NOMO-1 treated with DMSO at 0.1 percent for 48 hours (cell line): ENCODE measurements around the gene MTARC2.

Experiments used
- DNase-seq: peaks from one replicate; lab custom pipeline; 2025; ENCODE audit not compliant: unreplicated experiment; lab: John Stamatoyannopoulos, UW

The MTARC2 gene

DNA sequence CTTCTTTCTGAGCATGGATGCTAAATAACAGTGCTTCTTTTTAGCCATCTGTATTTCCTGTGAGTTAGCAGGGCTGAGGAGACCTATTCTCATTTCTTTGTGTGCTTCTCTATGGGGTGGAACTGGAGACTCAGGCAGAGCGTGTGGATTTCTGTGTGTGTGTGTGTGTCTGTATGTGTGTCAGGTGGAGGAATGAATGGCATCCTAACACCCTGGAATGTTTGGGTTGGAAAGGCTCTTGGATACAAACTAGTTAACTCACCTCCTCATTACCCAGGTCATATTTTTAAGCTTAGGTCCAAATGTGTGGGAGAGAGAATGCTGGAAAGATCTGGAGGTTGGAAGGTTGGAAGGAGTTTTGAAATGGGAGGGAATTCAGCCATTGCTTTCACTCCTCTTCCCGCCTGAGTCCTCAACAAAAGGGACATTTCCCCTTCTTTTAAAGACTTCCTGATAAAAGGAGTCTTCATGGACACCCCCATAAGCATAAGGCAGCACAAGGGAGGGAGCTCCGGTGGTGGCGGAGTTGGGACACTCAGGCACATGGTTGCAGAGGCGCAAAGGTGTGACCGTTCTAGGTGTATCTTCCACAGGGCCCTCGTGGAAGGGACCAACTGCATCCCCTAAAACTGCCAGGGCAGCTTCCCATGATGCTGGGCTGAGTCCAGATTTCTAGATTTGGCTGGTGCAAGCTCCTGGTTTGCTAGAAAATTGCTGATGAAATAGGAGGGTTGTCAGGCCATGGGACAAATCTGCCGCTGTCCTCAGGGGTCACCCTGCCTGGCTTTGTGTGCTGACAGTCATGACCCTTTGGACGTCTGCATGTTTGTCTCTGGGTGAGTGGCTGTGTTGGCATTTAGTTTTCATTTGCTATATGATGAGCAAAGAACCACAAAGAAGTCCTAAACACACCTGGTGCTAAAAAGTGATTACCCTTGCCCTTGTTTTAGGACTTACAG, 76.2 kb downstream of the MTARC2 start:
- no peak for DNase-seq

DNA sequence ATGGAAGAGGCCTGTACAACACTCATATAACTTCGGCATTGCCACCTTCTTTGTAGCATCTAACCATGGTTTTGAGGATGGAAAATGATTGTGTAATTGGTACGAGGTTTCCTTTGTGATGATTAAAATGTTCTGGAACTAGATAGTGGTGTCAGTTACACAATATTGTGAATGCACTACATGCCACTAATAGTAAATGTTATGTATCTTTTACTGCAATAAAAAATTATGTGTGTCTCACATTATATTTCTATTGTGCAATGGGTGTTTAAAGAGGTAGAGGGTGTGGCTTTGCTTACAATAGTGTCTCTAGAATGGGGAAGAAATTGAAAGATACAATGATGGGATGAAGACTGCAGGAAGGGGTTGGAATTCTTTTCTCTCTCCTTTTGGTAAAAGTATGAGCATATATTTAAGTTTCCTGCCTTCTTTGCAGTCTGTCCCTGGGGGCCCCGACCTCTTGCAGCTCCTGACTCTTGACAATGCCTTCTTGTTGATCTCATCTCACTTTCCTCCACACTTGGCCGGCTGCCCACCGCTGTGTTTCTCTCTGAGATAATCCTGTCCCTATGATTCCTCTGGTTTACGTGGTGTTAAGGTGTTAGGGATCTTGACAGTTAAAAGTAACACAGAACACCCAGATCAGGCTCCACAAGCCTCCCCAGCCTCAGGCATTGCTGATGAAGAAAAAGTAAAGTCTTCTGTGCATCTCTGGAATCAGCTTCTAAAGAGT, 77.9 kb downstream of the MTARC2 start:
- DNase-seq, result no peak

DNA sequence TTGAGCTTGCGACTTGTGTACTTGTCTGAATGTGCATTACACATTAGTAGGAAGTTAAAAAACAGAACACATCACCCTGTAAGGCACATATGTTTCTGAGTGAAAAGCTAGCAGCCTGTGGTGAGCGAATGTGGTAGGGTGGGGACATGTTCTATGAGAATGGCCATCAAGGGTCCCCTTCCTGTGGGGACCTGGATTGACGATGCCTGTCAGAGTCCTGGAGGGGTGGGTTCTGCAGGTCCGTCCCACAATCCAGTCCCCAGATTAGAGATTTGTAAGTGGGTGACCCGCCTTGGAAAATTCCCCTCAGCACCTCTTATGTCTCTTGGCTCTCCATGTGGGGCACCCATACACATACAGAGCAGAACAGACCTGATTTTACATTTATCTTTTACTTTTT, 78.6 kb downstream of the MTARC2 start:
- no peak for DNase-seq

- DNase-seq, result no peak
Observed at GRCh38 chr1:220827445-220828178, 79.5 kb downstream of the MTARC2 start.

GRCh38 chr1:220828179-220828490, 80.0 kb downstream of the MTARC2 start:
- DNase-seq, result no peak

DNA sequence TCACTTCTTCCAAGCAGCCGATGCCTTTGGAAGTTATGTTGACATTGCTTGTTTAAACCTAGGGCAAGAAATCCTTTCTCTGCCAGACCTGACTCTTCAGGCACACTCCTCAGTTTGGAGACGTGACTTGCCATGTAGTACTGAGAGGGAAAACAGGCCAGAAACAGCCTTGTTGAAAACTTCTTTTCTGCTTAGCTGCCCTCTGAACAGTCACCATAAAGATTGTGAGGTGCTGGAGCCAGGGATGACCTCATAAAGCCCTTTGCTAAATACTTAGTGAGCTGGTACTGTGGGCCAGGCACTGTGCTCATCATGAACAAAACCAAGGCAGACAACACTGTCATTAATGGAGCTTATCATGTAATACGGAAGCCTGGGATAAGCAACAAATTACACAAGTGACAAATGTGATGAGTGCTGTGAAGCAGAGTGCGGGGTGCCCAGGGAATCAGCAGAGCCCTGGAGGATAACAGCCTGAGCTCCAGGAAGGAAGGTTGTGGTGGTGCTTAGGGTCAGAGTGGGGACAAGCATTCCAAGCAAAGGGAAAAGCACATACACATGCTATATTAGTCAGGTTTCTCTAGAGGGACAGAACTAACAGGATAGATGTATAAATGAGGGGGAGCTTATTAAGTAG, 80.9 kb downstream of the MTARC2 start:
- no peak for DNase-seq

DNA sequence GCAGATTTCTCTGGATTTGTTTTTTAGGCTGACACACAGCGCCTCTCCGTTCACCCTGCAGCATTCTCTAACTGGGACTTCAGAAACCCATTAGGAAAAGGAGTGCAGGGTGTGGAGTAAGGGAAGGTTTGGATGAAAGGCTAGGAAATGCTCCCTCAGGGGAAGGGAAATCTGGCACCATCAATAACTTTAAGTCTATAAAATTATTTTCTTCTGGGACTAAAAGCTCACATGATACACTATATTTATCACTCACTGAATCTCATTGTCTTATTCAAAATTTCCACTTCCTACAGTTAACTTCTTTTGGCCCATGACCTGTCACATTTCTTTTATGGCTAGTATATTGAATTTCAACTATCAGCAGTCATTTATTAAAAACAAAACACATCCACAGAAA, 85.3 kb downstream of the MTARC2 start:
- DNase-seq, result no peak
